ENCODE data around the gene GABRD. TPM values are rescaled to one million over a fixed set of nuclear protein-coding genes. Genes with fewer than 3 reads are reported as not detected.

The GABRD gene
- total and polyA plus RNA-seq, 2 of the 13 experiments (the other 11 are each of a cell fraction or from before 2014, with no cell fraction given): not detected

DNA sequence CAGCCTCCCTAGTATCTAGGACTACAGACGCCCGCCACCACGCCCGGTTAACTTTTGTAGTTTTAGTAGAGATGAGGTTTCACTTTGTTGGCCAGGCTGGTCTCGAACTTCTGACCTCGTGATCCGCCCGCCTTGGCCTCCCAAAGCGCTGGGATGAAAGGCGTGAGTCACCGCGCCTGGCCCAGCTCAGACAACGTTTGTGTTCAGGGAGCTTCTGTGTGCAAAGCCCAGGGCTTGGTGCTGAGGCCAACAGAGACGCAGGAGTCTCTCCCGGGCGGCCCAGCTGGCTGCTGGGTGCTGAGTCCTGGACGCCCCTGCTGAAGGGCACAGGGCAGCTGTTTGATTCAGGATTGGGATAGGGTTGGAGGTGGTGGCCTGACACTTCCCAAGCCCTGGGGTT is 34.1 kb downstream of the GABRD start:
- ATAC-seq (no peak), FAIRE-seq (no peak), DNase-seq (ENCODE audit: low spot score) (no peak)
- Histone ChIP-seq H3K79me2 (ENCODE audit: insufficient read depth, low read length) (peaks cover 3% of the 10 kb centered on the region), H3K4me3 (replicated peaks in 1 of 3; ENCODE audit: insufficient read depth in 1 of 3, low read depth in 2 of 3, low read length in 3 of 3) (no peak overlapping the region), H3K4me2 (ENCODE audit: low read depth, low read length) (no peak overlapping the region), H3K36me3 (replicated peaks in 1 of 2; ENCODE audit: control insufficient read depth in 1 of 2, insufficient read depth in 2 of 2, low read length in 2 of 2) (peaks cover 7 to 11% of the 10 kb centered on the region in 2 experiments; a peak in 3 of 5 replicates), H2AFZ (ENCODE audit: low read length) (no peak overlapping the region), H3K9me3 (ENCODE audit: low read length) (no peaks in the 10 kb centered on the region), H4K20me1 (ENCODE audit: insufficient read depth, low read length) (0 out of 2 replicates have a peak, but pooled peaks cover 5% of the 10 kb centered on the region), H3K4me1 (ENCODE audit: insufficient read depth, low read length) (peaks cover 40% of the 10 kb centered on the region), H3K9ac (ENCODE audit: insufficient read depth, low read depth, low read length) (no peak overlapping the region), H3K27ac (ENCODE audit: extremely low read length, insufficient read depth, low read length) (no peak overlapping the region), H3K27me3 (ENCODE audit: control insufficient read depth in 1 of 2, insufficient read depth in 2 of 2, low read length in 2 of 2) (no peaks in the 10 kb centered on the region)
- intact Hi-C loops (cut with micrococcal nuclease; ENCODE audit: unreplicated experiment): no loop called here
- 84% methylated on average over 17 of the region's 17 CpGs for WGBS (ENCODE audit: low lambda C conversion rate)
- TF ChIP-seq ZNF768 (CRISPR knock-in tag; IDR thresholded peaks at IDR 0.05): peak; percentile 94
- no peak for TF ChIP-seq TOE1 (CRISPR knock-in tag; IDR thresholded peaks at IDR 0.05)
- TF ChIP-seq U2AF1 (optimal IDR thresholded peaks at IDR 0.05; ENCODE audit: low read depth, low read length): no peak
- TF ChIP-seq, protein P1, sequence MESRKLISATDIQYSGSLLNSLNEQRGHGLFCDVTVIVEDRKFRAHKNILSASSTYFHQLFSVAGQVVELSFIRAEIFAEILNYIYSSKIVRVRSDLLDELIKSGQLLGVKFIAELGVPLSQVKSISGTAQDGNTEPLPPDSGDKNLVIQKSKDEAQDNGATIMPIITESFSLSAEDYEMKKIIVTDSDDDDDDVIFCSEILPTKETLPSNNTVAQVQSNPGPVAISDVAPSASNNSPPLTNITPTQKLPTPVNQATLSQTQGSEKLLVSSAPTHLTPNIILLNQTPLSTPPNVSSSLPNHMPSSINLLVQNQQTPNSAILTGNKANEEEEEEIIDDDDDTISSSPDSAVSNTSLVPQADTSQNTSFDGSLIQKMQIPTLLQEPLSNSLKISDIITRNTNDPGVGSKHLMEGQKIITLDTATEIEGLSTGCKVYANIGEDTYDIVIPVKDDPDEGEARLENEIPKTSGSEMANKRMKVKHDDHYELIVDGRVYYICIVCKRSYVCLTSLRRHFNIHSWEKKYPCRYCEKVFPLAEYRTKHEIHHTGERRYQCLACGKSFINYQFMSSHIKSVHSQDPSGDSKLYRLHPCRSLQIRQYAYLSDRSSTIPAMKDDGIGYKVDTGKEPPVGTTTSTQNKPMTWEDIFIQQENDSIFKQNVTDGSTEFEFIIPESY (CRISPR knock-in tag; IDR thresholded peaks at IDR 0.05): peak; percentile 54; the same call in 1 of the 2 replicates
- TF ChIP-seq ZNF343 (CRISPR knock-in tag; IDR thresholded peaks at IDR 0.05): no peak
- ChIA-PET CTCF (ENCODE audit: low intra/inter-chr PET ratio, low total read pairs) (no interaction called here), POLR2A (no interaction called here)
- in situ Hi-C loops (cut with HindIII; ENCODE audit: extremely low pct_ligation_motif_present, low pct_unique_long_range_greater_than_20kb): no loop called here
- no TSS peak for BruUV-seq (replicated peaks)

GRCh38 chr1:2053784-2054376 is 34.7 kb downstream of the GABRD start:
- Histone ChIP-seq H3K27me3 (ENCODE audit: control insufficient read depth in 1 of 2, insufficient read depth in 2 of 2, low read length in 2 of 2) (no peaks in the 10 kb centered on the region), H3K4me2 (ENCODE audit: low read depth, low read length) (no peak overlapping the region), H2AFZ (ENCODE audit: low read length) (no peak overlapping the region), H3K27ac (ENCODE audit: extremely low read length, insufficient read depth, low read length) (no peak overlapping the region), H3K9ac (ENCODE audit: insufficient read depth, low read depth, low read length) (no peak overlapping the region), H3K4me1 (ENCODE audit: insufficient read depth, low read length) (peaks cover 34% of the 10 kb centered on the region), H3K9me3 (ENCODE audit: low read length) (no peaks in the 10 kb centered on the region), H3K36me3 (replicated peaks in 1 of 2; ENCODE audit: control insufficient read depth in 1 of 2, insufficient read depth in 2 of 2, low read length in 2 of 2) (peaks cover 7 to 15% of the 10 kb centered on the region in 2 experiments; a peak in 3 of 5 replicates), H3K79me2 (ENCODE audit: insufficient read depth, low read length) (peaks cover 3% of the 10 kb centered on the region), H3K4me3 (replicated peaks in 1 of 3; ENCODE audit: insufficient read depth in 1 of 3, low read depth in 2 of 3, low read length in 3 of 3) (no peak overlapping the region), H4K20me1 (ENCODE audit: insufficient read depth, low read length) (0 out of 2 replicates have a peak, but pooled peaks cover 5% of the 10 kb centered on the region)
- 0 out of 2 replicates have a peak, but pooled peaks have one; percentile 15 for TF ChIP-seq ZNF687 (CRISPR knock-in tag; IDR thresholded peaks at IDR 0.05)
- no peak for TF ChIP-seq ZNF839 (CRISPR knock-in tag; IDR thresholded peaks at IDR 0.05; ENCODE audit: borderline replicate concordance)
- ChIA-PET POLR2A (no interaction called here), CTCF (ENCODE audit: low intra/inter-chr PET ratio, low total read pairs) (no interaction called here)
- BruUV-seq (replicated peaks): no TSS peak
- in situ Hi-C loops (cut with HindIII; ENCODE audit: extremely low pct_ligation_motif_present, low pct_unique_long_range_greater_than_20kb) (no loop called here), intact Hi-C loops (cut with micrococcal nuclease; ENCODE audit: unreplicated experiment) (no loop called here)
- WGBS (ENCODE audit: low lambda C conversion rate): 82% methylated on average over 11 of the region's 12 CpGs
- ATAC-seq: no peak
- DNase-seq (ENCODE audit: low spot score): no peak
- FAIRE-seq: no peak

All from HepG2 (cell line).